GM12878 (cell line): ENCODE data around the gene ADAP1. TPM values are rescaled to one million over a fixed set of nuclear protein-coding genes. Genes with fewer than 3 reads are reported as not detected.

Experiments
- ATAC-seq: fragments of 200-7000 bp; cut with Tn5 transposase; 3 replicates; pipeline ENCODE4 v1.9.1; 2020; ENCODE audit warnings: mild to moderate bottlenecking, moderate library complexity
- BruUV-seq: library from RNA; stranded (reverse); fragments of 400-500 nt; replicated peaks from 2 replicates; lab custom pipeline; 2021; lab: Mats Ljungman, UMichigan
- CTCF ChIA-PET: fragments of 300-600 bp; sonication (Branson Sonifier 250); formaldehyde crosslinking; extraction: SDS; loops from one replicate; lab custom pipeline; 2021; ENCODE audit warnings: inconsistent platforms; lab: Yijun Ruan, JAX
- POLR2A ChIA-PET: fragments of 350-600 bp; formaldehyde crosslinking; extraction: SDS; loops from one replicate; lab custom pipeline; 2021; ENCODE audit warnings: inconsistent platforms; lab: Charles Lee
- RAD21 ChIA-PET: fragments of 300-600 bp; sonication (Branson Sonifier 250); formaldehyde crosslinking; loops from one replicate; lab custom pipeline; 2023; ENCODE audit warnings: antibody characterized with exemption; ENCODE audit not compliant: unreplicated experiment; lab: Charles Lee
- SMC1A ChIA-PET: fragments of 300-600 bp; sonication (Branson Sonifier 250); formaldehyde crosslinking; loops from one replicate; lab custom pipeline; 2023; ENCODE audit not compliant: unreplicated experiment, uncharacterized antibody; lab: Charles Lee
- DNase-seq: peaks from one replicate; pipeline ENCODE4 v3.0.0-alpha.2; 2011; ENCODE audit warnings: low read depth, low spot score
- FAIRE-seq: peaks from 3 replicates; lab custom pipeline; 2011; peaks lifted over from hg19 to GRCh38; lab: Jason Lieb, UNC
- H2AFZ ChIP-seq: 2 replicates; pipeline ENCODE4 v1.6.0; 2011; ENCODE audit warnings: low read depth, low read length, control low read depth; ENCODE audit not compliant: control insufficient read depth
- H3K27ac ChIP-seq: 2 replicates; pipeline ENCODE4 v1.5.1; 2011; ENCODE audit warnings: control low read depth; ENCODE audit not compliant: control insufficient read depth, insufficient read depth
- H3K27me3 ChIP-seq, 2 experiments: replicated peaks in 1 of 2; 2 replicates each; pipeline versions ENCODE4 v1.6.0 to v1.6.1; 2011; ENCODE audit warnings: low read length in 1 of 2; ENCODE audit not compliant: control insufficient read depth in 2 of 2, insufficient read depth in 2 of 2
- H3K36me3 ChIP-seq, 2 experiments: 2 replicates each; pipeline ENCODE4 v1.5.1; 2011; ENCODE audit warnings: low read length in 1 of 2; ENCODE audit not compliant: control insufficient read depth in 2 of 2, insufficient read depth in 2 of 2
- H3K4me1 ChIP-seq: 2 replicates; pipeline ENCODE4 v1.6.1; 2011; ENCODE audit warnings: mild to moderate bottlenecking, low read length, moderate library complexity, mixed read lengths; ENCODE audit not compliant: control insufficient read depth, insufficient read depth
- H3K4me2 ChIP-seq: 2 replicates; pipeline ENCODE4 v1.6.0; 2011; ENCODE audit warnings: control low read depth; ENCODE audit not compliant: control insufficient read depth, insufficient read depth
- H3K4me3 ChIP-seq: fragments of 200-600 bp; sonication (generic); 2 replicates; pipeline ENCODE4 v1.5.1; 2016
- H3K79me2 ChIP-seq: 2 replicates; pipeline ENCODE4 v1.6.0; 2011; ENCODE audit warnings: low read length; ENCODE audit not compliant: control insufficient read depth, insufficient read depth
- H3K9ac ChIP-seq: 2 replicates; pipeline ENCODE4 v1.8.0; 2011; ENCODE audit warnings: low read length, control low read depth, mixed read lengths; ENCODE audit not compliant: control insufficient read depth, insufficient read depth
- H3K9me3 ChIP-seq: replicated peaks from 3 replicates; pipeline ENCODE4 v1.5.1; 2011; ENCODE audit warnings: mild to moderate bottlenecking, low read length; ENCODE audit not compliant: control insufficient read depth, insufficient read depth
- H4K20me1 ChIP-seq: 2 replicates; pipeline ENCODE4 v1.6.0; 2011; ENCODE audit not compliant: control insufficient read depth, insufficient read depth
- EGR1 ChIP-seq, 2 experiments: IDR thresholded peaks; 1 replicate in 1 of 2; 2 replicates in 1 of 2; pipeline ENCODE4 v1.6.1; 2011 to 2012; ENCODE audit warnings: low read depth in 2 of 2, low read length in 2 of 2, borderline replicate concordance in 1 of 2, mild to moderate bottlenecking in 1 of 2, moderate library complexity in 1 of 2
- ELK1 ChIP-seq: IDR thresholded peaks from 2 replicates; pipeline ENCODE4 v1.6.1; 2012; ENCODE audit warnings: low read depth, low read length, improper control_type of control experiment
- ETV6 ChIP-seq, 2 experiments: fragments of 450-650 bp in 1 of 2; IDR thresholded peaks in 1 of 2; conservative IDR thresholded peaks in 1 of 2; 2 replicates each; pipeline ENCODE4 v1.6.1; 2014; ENCODE audit warnings: antibody characterized with exemption in 1 of 2, borderline replicate concordance in 1 of 2, low read depth in 1 of 2, mild to moderate bottlenecking in 1 of 2, moderate library complexity in 1 of 2
- EZH2 ChIP-seq: IDR thresholded peaks from 2 replicates; pipeline ENCODE4 v1.6.1; 2012; ENCODE audit warnings: low read depth, mild to moderate bottlenecking, control low read depth, inconsistent platforms, low read length, borderline replicate concordance; ENCODE audit not compliant: control insufficient read depth
- IKZF2 ChIP-seq, 2 experiments: fragments of 450-650 bp; IDR thresholded peaks; 2 replicates each; pipeline ENCODE4 v1.6.1; 2017; ENCODE audit warnings: mild to moderate bottlenecking in 2 of 2, moderate library complexity in 2 of 2
- MEF2A ChIP-seq: IDR thresholded peaks from 2 replicates; pipeline ENCODE4 v1.6.1; 2011; ENCODE audit warnings: low read depth, mild to moderate bottlenecking, low read length, moderate library complexity; ENCODE audit not compliant: insufficient read depth
- POLR2A ChIP-seq: IDR thresholded peaks from 2 replicates; pipeline ENCODE4 v1.6.1; 2011; ENCODE audit warnings: low read depth, mild to moderate bottlenecking, low read length
- RAD21 ChIP-seq: IDR thresholded peaks from 2 replicates; pipeline ENCODE4 v1.6.1; 2011; ENCODE audit warnings: mild to moderate bottlenecking, low read depth, low read length, moderate library complexity; ENCODE audit not compliant: insufficient read depth
- SUZ12 ChIP-seq: fragments of 200-600 bp; sonication (generic); IDR thresholded peaks from one replicate; pipeline ENCODE4 v1.6.1; 2018; ENCODE audit warnings: antibody characterized with exemption, mild to moderate bottlenecking; ENCODE audit not compliant: unreplicated experiment
- USF2 ChIP-seq: IDR thresholded peaks from 2 replicates; pipeline ENCODE4 v1.6.1; 2011; ENCODE audit warnings: low read depth, low read length, improper control_type of control experiment, borderline replicate concordance
- ZNF622 ChIP-seq: fragments of 450-650 bp; IDR thresholded peaks from 2 replicates; pipeline ENCODE4 v1.6.1; 2017; ENCODE audit warnings: mild to moderate bottlenecking, inconsistent platforms
- ZZZ3 ChIP-seq: IDR thresholded peaks from 2 replicates; pipeline ENCODE4 v1.6.1; 2011; ENCODE audit warnings: low read depth; ENCODE audit not compliant: control insufficient read depth, insufficient read length
- WGBS: methylation state at CpG from one replicate; pipeline ENCODE4 v1.1.6; 2016; ENCODE audit warnings: low lambda C conversion rate; ENCODE audit not compliant: insufficient replicate concordance, insufficient coverage; ENCODE audit errors: missing lambda C conversion rate; 5-methylcytosine and 5-hydroxymethylcytosine counted together
- in situ Hi-C: fragments of 300-500 bp; cut with MboI; formaldehyde crosslinking; loops from 9 replicates; pipeline ENCODE4 v1.14.3; 2018; ENCODE audit warnings: mixed read lengths
- intact Hi-C: fragments of 100-400 bp; cut with micrococcal nuclease; formaldehyde crosslinking; loops from one replicate; pipeline ENCODE4 v1.14.2; 2022; ENCODE audit not compliant: unreplicated experiment
- polyA plus RNA-seq, 11 experiments: library from polyadenylated mRNA; depleted of rRNA in 4 of 11; unstranded in 6 of 11; stranded (reverse) in 5 of 11; fragments of >200 nt; fragmentation: Nextera tagmentation in 4 of 11; fragmentation: Illumina TruSeq in 1 of 11; extraction: Ambion mirVana in 4 of 11; extraction: Trizol in 1 of 11; gene quantifications; 1 replicate in 1 of 11; 2 replicates in 10 of 11; pipeline versions ENCODE4 v1.2.1 to v1.2.3, GENCODE V29; 2011 to 2016; ENCODE audit warnings: inconsistent platforms in 2 of 11, missing spikeins in 2 of 11, low read depth in 1 of 11
- total RNA-seq, 4 experiments: library from RNA; depleted of rRNA in 3 of 4; stranded (reverse); fragments of >200 nt in 3 of 4; fragmentation: Illumina TruSeq in 1 of 4; extraction: Trizol in 1 of 4; gene quantifications; 2 replicates each; pipeline versions ENCODE4 v1.2.1 to v1.2.3, GENCODE V29; 2013 to 2021
- TF ChIP-seq, protein P1 (sequence below): fragments of 450-650 bp; IDR thresholded peaks from 2 replicates; pipeline ENCODE4 v1.6.1; 2017; ENCODE audit warnings: low read depth, mild to moderate bottlenecking, moderate library complexity
- TF ChIP-seq, protein P2 (sequence below): fragments of 450-650 bp; IDR thresholded peaks from 2 replicates; pipeline ENCODE4 v1.6.1; 2016; ENCODE audit warnings: mild to moderate bottlenecking, moderate library complexity, borderline replicate concordance

Gene ADAP1
- total and polyA plus RNA-seq, 10 of the 15 experiments (the other 5 are each of a cell fraction or from before 2014, with no cell fraction given): 0.22 to 44.2 (median 22.0) TPM; not detected in 1

DNA sequence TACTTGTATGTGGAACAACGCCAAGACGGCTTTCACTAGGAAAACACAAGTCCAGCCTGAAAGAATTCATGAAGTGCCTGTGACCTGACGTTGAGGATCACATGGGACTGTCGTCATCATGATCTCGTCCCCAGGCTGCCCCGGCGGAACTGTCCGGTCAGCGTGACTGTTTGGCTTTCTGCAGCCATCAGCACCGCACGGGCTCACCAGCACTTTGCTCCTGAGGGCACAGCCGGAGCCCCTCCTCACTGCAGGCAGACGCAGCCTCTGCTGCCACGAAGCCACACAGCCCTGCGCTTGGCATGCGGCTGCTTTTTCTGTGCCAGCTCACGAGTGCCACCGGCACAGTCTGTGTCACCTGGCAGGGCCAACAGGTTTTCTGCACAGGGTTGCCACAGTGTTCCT lies 87.5 kb downstream of the ADAP1 start:
- no peak for ATAC-seq
- H3K4me2 ChIP-seq: no peak overlapping the region
- WGBS: 98% methylated on average over 18 of the region's 18 CpGs
- no peak overlapping the region for H3K9ac ChIP-seq
- H3K36me3 ChIP-seq: peaks cover 13 to 23% of the 10 kb centered on the region in 2 experiments
- no peak overlapping the region for H2AFZ ChIP-seq
- POLR2A ChIA-PET: no interaction called here
- no TSS peak for BruUV-seq
- CTCF ChIA-PET: no interaction called here
- in situ Hi-C loops (no loop called here), intact Hi-C loops (no loop called here)
- H3K79me2 ChIP-seq: no peaks in the 10 kb centered on the region
- H3K27ac ChIP-seq: no peak overlapping the region
- no peaks in the 10 kb centered on the region for H4K20me1 ChIP-seq
- RAD21 ChIA-PET: no interaction called here
- SMC1A ChIA-PET: no interaction called here
- no peak overlapping the region for H3K4me3 ChIP-seq
- TF ChIP-seq ETV6 (conservative IDR thresholded peaks at IDR 0.05 in 1 of 2, IDR thresholded peaks at IDR 0.05 in 1 of 2; ENCODE audit: borderline replicate concordance in 1 of 2, low read depth in 1 of 2) (no peak), SUZ12 (no peak), IKZF2 (IDR thresholded peaks at IDR 0.05) (no peak), ZZZ3 (no peak), ELK1 (no peak), MEF2A (no peak), POLR2A (no peak), EGR1 (IDR thresholded peaks at IDR 0.05; ENCODE audit: borderline replicate concordance in 1 of 2, low read depth in 2 of 2, low read length in 2 of 2) (no peak), USF2 (no peak), RAD21 (no peak), ZNF622 (no peak), EZH2 (no peak)
- TF ChIP-seq, protein P1, sequence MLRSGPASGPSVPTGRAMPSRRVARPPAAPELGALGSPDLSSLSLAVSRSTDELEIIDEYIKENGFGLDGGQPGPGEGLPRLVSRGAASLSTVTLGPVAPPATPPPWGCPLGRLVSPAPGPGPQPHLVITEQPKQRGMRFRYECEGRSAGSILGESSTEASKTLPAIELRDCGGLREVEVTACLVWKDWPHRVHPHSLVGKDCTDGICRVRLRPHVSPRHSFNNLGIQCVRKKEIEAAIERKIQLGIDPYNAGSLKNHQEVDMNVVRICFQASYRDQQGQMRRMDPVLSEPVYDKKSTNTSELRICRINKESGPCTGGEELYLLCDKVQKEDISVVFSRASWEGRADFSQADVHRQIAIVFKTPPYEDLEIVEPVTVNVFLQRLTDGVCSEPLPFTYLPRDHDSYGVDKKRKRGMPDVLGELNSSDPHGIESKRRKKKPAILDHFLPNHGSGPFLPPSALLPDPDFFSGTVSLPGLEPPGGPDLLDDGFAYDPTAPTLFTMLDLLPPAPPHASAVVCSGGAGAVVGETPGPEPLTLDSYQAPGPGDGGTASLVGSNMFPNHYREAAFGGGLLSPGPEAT: no peak
- TF ChIP-seq, protein P2, sequence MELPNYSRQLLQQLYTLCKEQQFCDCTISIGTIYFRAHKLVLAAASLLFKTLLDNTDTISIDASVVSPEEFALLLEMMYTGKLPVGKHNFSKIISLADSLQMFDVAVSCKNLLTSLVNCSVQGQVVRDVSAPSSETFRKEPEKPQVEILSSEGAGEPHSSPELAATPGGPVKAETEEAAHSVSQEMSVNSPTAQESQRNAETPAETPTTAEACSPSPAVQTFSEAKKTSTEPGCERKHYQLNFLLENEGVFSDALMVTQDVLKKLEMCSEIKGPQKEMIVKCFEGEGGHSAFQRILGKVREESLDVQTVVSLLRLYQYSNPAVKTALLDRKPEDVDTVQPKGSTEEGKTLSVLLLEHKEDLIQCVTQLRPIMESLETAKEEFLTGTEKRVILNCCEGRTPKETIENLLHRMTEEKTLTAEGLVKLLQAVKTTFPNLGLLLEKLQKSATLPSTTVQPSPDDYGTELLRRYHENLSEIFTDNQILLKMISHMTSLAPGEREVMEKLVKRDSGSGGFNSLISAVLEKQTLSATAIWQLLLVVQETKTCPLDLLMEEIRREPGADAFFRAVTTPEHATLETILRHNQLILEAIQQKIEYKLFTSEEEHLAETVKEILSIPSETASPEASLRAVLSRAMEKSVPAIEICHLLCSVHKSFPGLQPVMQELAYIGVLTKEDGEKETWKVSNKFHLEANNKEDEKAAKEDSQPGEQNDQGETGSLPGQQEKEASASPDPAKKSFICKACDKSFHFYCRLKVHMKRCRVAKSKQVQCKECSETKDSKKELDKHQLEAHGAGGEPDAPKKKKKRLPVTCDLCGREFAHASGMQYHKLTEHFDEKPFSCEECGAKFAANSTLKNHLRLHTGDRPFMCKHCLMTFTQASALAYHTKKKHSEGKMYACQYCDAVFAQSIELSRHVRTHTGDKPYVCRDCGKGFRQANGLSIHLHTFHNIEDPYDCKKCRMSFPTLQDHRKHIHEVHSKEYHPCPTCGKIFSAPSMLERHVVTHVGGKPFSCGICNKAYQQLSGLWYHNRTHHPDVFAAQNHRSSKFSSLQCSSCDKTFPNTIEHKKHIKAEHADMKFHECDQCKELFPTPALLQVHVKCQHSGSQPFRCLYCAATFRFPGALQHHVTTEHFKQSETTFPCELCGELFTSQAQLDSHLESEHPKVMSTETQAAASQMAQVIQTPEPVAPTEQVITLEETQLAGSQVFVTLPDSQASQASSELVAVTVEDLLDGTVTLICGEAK: no peak
- H3K27me3 ChIP-seq: no peaks in the 10 kb centered on the region
- no peak for DNase-seq
- no peaks in the 10 kb centered on the region for H3K4me1 ChIP-seq
- no peak for FAIRE-seq
- no peaks in the 10 kb centered on the region for H3K9me3 ChIP-seq
